GM12878 (cell line): ENCODE measurements around the gene OR6P1. TPM values are rescaled to one million over a fixed set of nuclear protein-coding genes. Genes with fewer than 3 reads are reported as not detected.

Experiments
- ATAC-seq: fragments of 200-7000 bp; cut with Tn5 transposase; 3 replicates; pipeline ENCODE4 v1.9.1; 2020; ENCODE audit warnings: mild to moderate bottlenecking, moderate library complexity
- BruUV-seq: library from RNA; stranded (reverse); fragments of 400-500 nt; replicated peaks from 2 replicates; lab custom pipeline; 2021; lab: Mats Ljungman, UMichigan
- CTCF ChIA-PET: fragments of 300-600 bp; sonication (Branson Sonifier 250); formaldehyde crosslinking; extraction: SDS; loops from one replicate; lab custom pipeline; 2021; ENCODE audit warnings: inconsistent platforms; lab: Yijun Ruan, JAX
- POLR2A ChIA-PET: fragments of 350-600 bp; formaldehyde crosslinking; extraction: SDS; loops from one replicate; lab custom pipeline; 2021; ENCODE audit warnings: inconsistent platforms; lab: Charles Lee
- RAD21 ChIA-PET: fragments of 300-600 bp; sonication (Branson Sonifier 250); formaldehyde crosslinking; loops from one replicate; lab custom pipeline; 2023; ENCODE audit warnings: antibody characterized with exemption; ENCODE audit not compliant: unreplicated experiment; lab: Charles Lee
- SMC1A ChIA-PET: fragments of 300-600 bp; sonication (Branson Sonifier 250); formaldehyde crosslinking; loops from one replicate; lab custom pipeline; 2023; ENCODE audit not compliant: unreplicated experiment, uncharacterized antibody; lab: Charles Lee
- DNase-seq: peaks from one replicate; pipeline ENCODE4 v3.0.0-alpha.2; 2011; ENCODE audit warnings: low read depth, low spot score
- FAIRE-seq: peaks from 3 replicates; lab custom pipeline; 2011; peaks lifted over from hg19 to GRCh38; lab: Jason Lieb, UNC
- H2AFZ ChIP-seq: 2 replicates; pipeline ENCODE4 v1.6.0; 2011; ENCODE audit warnings: low read depth, low read length, control low read depth; ENCODE audit not compliant: control insufficient read depth
- H3K27ac ChIP-seq: 2 replicates; pipeline ENCODE4 v1.5.1; 2011; ENCODE audit warnings: control low read depth; ENCODE audit not compliant: control insufficient read depth, insufficient read depth
- H3K27me3 ChIP-seq, 2 experiments: replicated peaks in 1 of 2; 2 replicates each; pipeline versions ENCODE4 v1.6.0 to v1.6.1; 2011; ENCODE audit warnings: low read length in 1 of 2; ENCODE audit not compliant: control insufficient read depth in 2 of 2, insufficient read depth in 2 of 2
- H3K36me3 ChIP-seq, 2 experiments: 2 replicates each; pipeline ENCODE4 v1.5.1; 2011; ENCODE audit warnings: low read length in 1 of 2; ENCODE audit not compliant: control insufficient read depth in 2 of 2, insufficient read depth in 2 of 2
- H3K4me1 ChIP-seq: 2 replicates; pipeline ENCODE4 v1.6.1; 2011; ENCODE audit warnings: mild to moderate bottlenecking, low read length, moderate library complexity, mixed read lengths; ENCODE audit not compliant: control insufficient read depth, insufficient read depth
- H3K4me2 ChIP-seq: 2 replicates; pipeline ENCODE4 v1.6.0; 2011; ENCODE audit warnings: control low read depth; ENCODE audit not compliant: control insufficient read depth, insufficient read depth
- H3K4me3 ChIP-seq: fragments of 200-600 bp; sonication (generic); 2 replicates; pipeline ENCODE4 v1.5.1; 2016
- H3K79me2 ChIP-seq: 2 replicates; pipeline ENCODE4 v1.6.0; 2011; ENCODE audit warnings: low read length; ENCODE audit not compliant: control insufficient read depth, insufficient read depth
- H3K9ac ChIP-seq: 2 replicates; pipeline ENCODE4 v1.8.0; 2011; ENCODE audit warnings: low read length, control low read depth, mixed read lengths; ENCODE audit not compliant: control insufficient read depth, insufficient read depth
- H3K9me3 ChIP-seq: replicated peaks from 3 replicates; pipeline ENCODE4 v1.5.1; 2011; ENCODE audit warnings: mild to moderate bottlenecking, low read length; ENCODE audit not compliant: control insufficient read depth, insufficient read depth
- H4K20me1 ChIP-seq: 2 replicates; pipeline ENCODE4 v1.6.0; 2011; ENCODE audit not compliant: control insufficient read depth, insufficient read depth
- ATF3 ChIP-seq: IDR thresholded peaks from 2 replicates; pipeline ENCODE4 v1.6.1; 2011; ENCODE audit warnings: low read depth, mild to moderate bottlenecking, low read length, moderate library complexity, borderline replicate concordance; ENCODE audit errors: extremely low read depth
- BHLHE40 ChIP-seq, 2 experiments: fragments of 450-650 bp in 1 of 2; IDR thresholded peaks; 2 replicates each; pipeline ENCODE4 v1.6.1; 2011 to 2017; ENCODE audit warnings: low read depth in 2 of 2, borderline replicate concordance in 1 of 2, improper control_type of control experiment in 1 of 2, low read length in 1 of 2, mild to moderate bottlenecking in 1 of 2
- E2F8 ChIP-seq: fragments of 450-650 bp; IDR thresholded peaks from 2 replicates; pipeline ENCODE4 v1.6.1; 2018; ENCODE audit warnings: mild to moderate bottlenecking, low read depth, moderate library complexity; ENCODE audit not compliant: partially characterized antibody
- SPI1 ChIP-seq: IDR thresholded peaks from 2 replicates; pipeline ENCODE4 v1.6.1; 2011; ENCODE audit warnings: low read depth, mild to moderate bottlenecking, low read length, moderate library complexity, borderline replicate concordance; ENCODE audit not compliant: insufficient read depth
- SREBF2 ChIP-seq: IDR thresholded peaks from 2 replicates; pipeline ENCODE4 v1.6.1; 2012; ENCODE audit warnings: mild to moderate bottlenecking, low read length
- TCF12 ChIP-seq: IDR thresholded peaks from 2 replicates; pipeline ENCODE4 v1.6.1; 2011; ENCODE audit warnings: low read depth, mild to moderate bottlenecking, low read length
- ZNF687 ChIP-seq: fragments of 450-650 bp; IDR thresholded peaks from 2 replicates; pipeline ENCODE4 v1.6.1; 2017; ENCODE audit warnings: mild to moderate bottlenecking, moderate library complexity
- ZZZ3 ChIP-seq: IDR thresholded peaks from 2 replicates; pipeline ENCODE4 v1.6.1; 2011; ENCODE audit warnings: low read depth; ENCODE audit not compliant: control insufficient read depth, insufficient read length
- WGBS: methylation state at CpG from one replicate; pipeline ENCODE4 v1.1.6; 2016; ENCODE audit warnings: low lambda C conversion rate; ENCODE audit not compliant: insufficient replicate concordance, insufficient coverage; ENCODE audit errors: missing lambda C conversion rate; 5-methylcytosine and 5-hydroxymethylcytosine counted together
- in situ Hi-C: fragments of 300-500 bp; cut with MboI; formaldehyde crosslinking; loops from 9 replicates; pipeline ENCODE4 v1.14.3; 2018; ENCODE audit warnings: mixed read lengths
- intact Hi-C: fragments of 100-400 bp; cut with micrococcal nuclease; formaldehyde crosslinking; loops from one replicate; pipeline ENCODE4 v1.14.2; 2022; ENCODE audit not compliant: unreplicated experiment
- polyA plus RNA-seq, 11 experiments: library from polyadenylated mRNA; depleted of rRNA in 4 of 11; unstranded in 6 of 11; stranded (reverse) in 5 of 11; fragments of >200 nt; fragmentation: Nextera tagmentation in 4 of 11; fragmentation: Illumina TruSeq in 1 of 11; extraction: Ambion mirVana in 4 of 11; extraction: Trizol in 1 of 11; gene quantifications; 1 replicate in 1 of 11; 2 replicates in 10 of 11; pipeline versions ENCODE4 v1.2.1 to v1.2.3, GENCODE V29; 2011 to 2016; ENCODE audit warnings: inconsistent platforms in 2 of 11, missing spikeins in 2 of 11, low read depth in 1 of 11
- total RNA-seq, 4 experiments: library from RNA; depleted of rRNA in 3 of 4; stranded (reverse); fragments of >200 nt in 3 of 4; fragmentation: Illumina TruSeq in 1 of 4; extraction: Trizol in 1 of 4; gene quantifications; 2 replicates each; pipeline versions ENCODE4 v1.2.1 to v1.2.3, GENCODE V29; 2013 to 2021
- TF ChIP-seq, protein P1 (sequence below): fragments of 450-650 bp; IDR thresholded peaks from 2 replicates; pipeline ENCODE4 v1.6.1; 2017; ENCODE audit warnings: antibody characterized with exemption, mild to moderate bottlenecking, moderate library complexity
- TF ChIP-seq, protein P2 (sequence below): fragments of 150-350 bp; IDR thresholded peaks from 2 replicates; pipeline ENCODE4 v1.6.1; 2014; ENCODE audit warnings: mild to moderate bottlenecking, low read depth, low read length

OR6P1 gene
- total and polyA plus RNA-seq, 10 of the 15 experiments (the other 5 are each of a cell fraction or from before 2014, with no cell fraction given), result not detected

GRCh38 chr1:158547533-158547932 lies 22.8 kb downstream of the OR6P1 start (continued):
- TF ChIP-seq, protein P1, sequence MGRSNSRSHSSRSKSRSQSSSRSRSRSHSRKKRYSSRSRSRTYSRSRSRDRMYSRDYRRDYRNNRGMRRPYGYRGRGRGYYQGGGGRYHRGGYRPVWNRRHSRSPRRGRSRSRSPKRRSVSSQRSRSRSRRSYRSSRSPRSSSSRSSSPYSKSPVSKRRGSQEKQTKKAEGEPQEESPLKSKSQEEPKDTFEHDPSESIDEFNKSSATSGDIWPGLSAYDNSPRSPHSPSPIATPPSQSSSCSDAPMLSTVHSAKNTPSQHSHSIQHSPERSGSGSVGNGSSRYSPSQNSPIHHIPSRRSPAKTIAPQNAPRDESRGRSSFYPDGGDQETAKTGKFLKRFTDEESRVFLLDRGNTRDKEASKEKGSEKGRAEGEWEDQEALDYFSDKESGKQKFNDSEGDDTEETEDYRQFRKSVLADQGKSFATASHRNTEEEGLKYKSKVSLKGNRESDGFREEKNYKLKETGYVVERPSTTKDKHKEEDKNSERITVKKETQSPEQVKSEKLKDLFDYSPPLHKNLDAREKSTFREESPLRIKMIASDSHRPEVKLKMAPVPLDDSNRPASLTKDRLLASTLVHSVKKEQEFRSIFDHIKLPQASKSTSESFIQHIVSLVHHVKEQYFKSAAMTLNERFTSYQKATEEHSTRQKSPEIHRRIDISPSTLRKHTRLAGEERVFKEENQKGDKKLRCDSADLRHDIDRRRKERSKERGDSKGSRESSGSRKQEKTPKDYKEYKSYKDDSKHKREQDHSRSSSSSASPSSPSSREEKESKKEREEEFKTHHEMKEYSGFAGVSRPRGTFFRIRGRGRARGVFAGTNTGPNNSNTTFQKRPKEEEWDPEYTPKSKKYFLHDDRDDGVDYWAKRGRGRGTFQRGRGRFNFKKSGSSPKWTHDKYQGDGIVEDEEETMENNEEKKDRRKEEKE, result no peak

DNA sequence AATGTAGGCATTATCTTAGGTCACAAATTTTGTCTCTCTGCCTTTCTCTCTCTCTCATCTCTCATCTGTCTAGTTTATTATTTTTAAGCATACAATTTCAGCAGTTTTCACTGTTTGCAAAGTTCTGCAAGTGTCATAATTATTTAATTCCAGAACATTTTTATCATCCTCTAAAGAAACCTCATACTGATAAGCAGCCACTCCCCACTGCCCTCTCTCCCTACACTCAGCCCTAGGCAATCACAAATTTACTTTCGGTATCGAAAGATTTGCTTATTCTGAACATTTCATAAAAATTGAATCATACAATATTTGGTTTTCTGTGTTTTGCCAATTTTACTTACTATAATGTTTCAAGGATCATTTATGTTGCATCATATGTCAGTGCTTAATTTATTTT lies 32.8 kb downstream of the OR6P1 start:
- intact Hi-C loops (no loop called here), in situ Hi-C loops (no loop called here)
- BruUV-seq, result no TSS peak
- Histone ChIP-seq H3K4me3 (no peak overlapping the region), H3K27ac (no peak overlapping the region), H3K9ac (no peak overlapping the region), H3K4me1 (no peaks in the 10 kb centered on the region), H3K27me3 (no peaks in the 10 kb centered on the region), H3K9me3 (no peaks in the 10 kb centered on the region), H2AFZ (no peak overlapping the region), H4K20me1 (no peaks in the 10 kb centered on the region), H3K36me3 (no peaks in the 10 kb centered on the region), H3K79me2 (no peaks in the 10 kb centered on the region), H3K4me2 (no peak overlapping the region)
- DNase-seq (no peak), FAIRE-seq (no peak), ATAC-seq (no peak)
- ChIA-PET SMC1A (no interaction called here), CTCF (interaction anchor here (1.0 kb wide), 1 partner anchor 111 kb away, joined by 3 read pairs; no protein-coding TSS in a partner anchor), POLR2A (no interaction called here), RAD21 (no interaction called here)
- WGBS, result 77% methylated on average over 2 of the region's 2 CpGs
- TF ChIP-seq BHLHE40 (IDR thresholded peaks at IDR 0.05; ENCODE audit: borderline replicate concordance in 1 of 2, low read depth in 2 of 2, low read length in 1 of 2), result no peak
- no peak for TF ChIP-seq SPI1
- no peak for TF ChIP-seq SREBF2
- TF ChIP-seq E2F8, result no peak
- TF ChIP-seq ZZZ3, result no peak
- no peak for TF ChIP-seq ZNF687
- TF ChIP-seq TCF12, result no peak
- TF ChIP-seq ATF3, result no peak
- TF ChIP-seq, protein P2, sequence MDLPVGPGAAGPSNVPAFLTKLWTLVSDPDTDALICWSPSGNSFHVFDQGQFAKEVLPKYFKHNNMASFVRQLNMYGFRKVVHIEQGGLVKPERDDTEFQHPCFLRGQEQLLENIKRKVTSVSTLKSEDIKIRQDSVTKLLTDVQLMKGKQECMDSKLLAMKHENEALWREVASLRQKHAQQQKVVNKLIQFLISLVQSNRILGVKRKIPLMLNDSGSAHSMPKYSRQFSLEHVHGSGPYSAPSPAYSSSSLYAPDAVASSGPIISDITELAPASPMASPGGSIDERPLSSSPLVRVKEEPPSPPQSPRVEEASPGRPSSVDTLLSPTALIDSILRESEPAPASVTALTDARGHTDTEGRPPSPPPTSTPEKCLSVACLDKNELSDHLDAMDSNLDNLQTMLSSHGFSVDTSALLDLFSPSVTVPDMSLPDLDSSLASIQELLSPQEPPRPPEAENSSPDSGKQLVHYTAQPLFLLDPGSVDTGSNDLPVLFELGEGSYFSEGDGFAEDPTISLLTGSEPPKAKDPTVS, result no peak
